Left lung (tissue), 10 donors: Measurements from ENCODE around the gene PRR9. TPM values are rescaled to one million over a fixed set of nuclear protein-coding genes. Genes with fewer than 3 reads are reported as not detected.

Experiments used
- ATAC-seq: fragments of 200-7000 bp; cut with Tn5 transposase; one replicate; pipeline ENCODE4 v1.9.1; 2020; ENCODE audit warnings: moderate library complexity
- DNase-seq, 4 donors: peaks; one replicate each; pipeline ENCODE4 v3.0.0-alpha.2; 2013 to 2020
- H3K27ac ChIP-seq, 2 donors: fragments of 200-600 bp; sonication (generic) in 1 of 2; one replicate each; pipeline versions ENCODE4 v1.5.0 to v1.8.0; 2020 to 2021
- H3K27me3 ChIP-seq, 2 donors: fragments of 200-600 bp; sonication (generic) in 1 of 2; one replicate each; pipeline versions ENCODE4 v1.5.0 to v1.8.0; 2020 to 2021
- H3K36me3 ChIP-seq, 2 donors: fragments of 200-600 bp; sonication (generic) in 1 of 2; one replicate each; pipeline versions ENCODE4 v1.5.0 to v1.8.0; 2020 to 2021
- H3K4me1 ChIP-seq, 2 donors: fragments of 200-600 bp; one replicate each; pipeline ENCODE4 v1.8.0; 2021
- H3K4me3 ChIP-seq, 2 donors: fragments of 200-600 bp; sonication (generic) in 1 of 2; one replicate each; pipeline versions ENCODE4 v1.5.0 to v1.8.0; 2020 to 2021; ENCODE audit warnings: mild to moderate bottlenecking in 1 of 2
- H3K9me3 ChIP-seq, 2 donors: fragments of 200-600 bp; sonication (generic) in 1 of 2; one replicate each; pipeline versions ENCODE4 v1.5.0 to v1.8.0; 2020 to 2021
- CTCF ChIP-seq, 2 donors: fragments of 200-600 bp; sonication (generic) in 1 of 2; IDR thresholded peaks; one replicate each; pipeline versions ENCODE4 v1.5.0 to v1.8.0; 2021; ENCODE audit warnings: antibody characterized with exemption in 2 of 2
- intact Hi-C, 2 donors: fragments of 100-400 bp; cut with DNase I; formaldehyde crosslinking; loops; one replicate each; pipeline versions ENCODE4 v1.11.2 to v1.14.2; 2022
- polyA plus RNA-seq, 6 donors: library from polyadenylated mRNA; unstranded; fragments of 120-200 nt; gene quantifications; one replicate each; pipeline ENCODE4 v1.2.1, GENCODE V29; 2013; ENCODE audit not compliant: insufficient read length in 6 of 6
- total RNA-seq, 2 donors: library from RNA; stranded (reverse); fragmentation: NEBNext Ultra II Directional; extraction: Animal tissue kit (Norgen Biotek cat#: 25700); gene quantifications; one replicate each; pipeline ENCODE4 v1.2.1, GENCODE V29; 2021
- donor health status: DM: no; HTN: yes; CAD: no.
- donor health status: DM: no; HTN: no; CAD: no.

PRR9 gene
- total and polyA plus RNA-seq, 8 donors, result not detected

GRCh38 chr1:153190373-153190772, 27.0 kb upstream of the PRR9 start:
- no peak for ATAC-seq
- H3K4me1 ChIP-seq, result no peaks in the 10 kb centered on the region
- no peak for TF ChIP-seq CTCF (IDR thresholded peaks at IDR 0.05)
- intact Hi-C loops, result no loop called here
- no peak overlapping the region for H3K27ac ChIP-seq
- peaks cover 0 to 33% of the 10 kb centered on the region in 2 donors for H3K27me3 ChIP-seq
- DNase-seq, result no peak
- no peaks in the 10 kb centered on the region for H3K36me3 ChIP-seq
- H3K4me3 ChIP-seq, result no peak overlapping the region
- peaks cover 0 to 8% of the 10 kb centered on the region in 2 donors for H3K9me3 ChIP-seq

- Histone ChIP-seq H3K27ac (no peak overlapping the region), H3K4me3 (no peak overlapping the region), H3K27me3 (peaks cover 0 to 38% of the 10 kb centered on the region in 2 donors), H3K9me3 (no peaks in the 10 kb centered on the region), H3K4me1 (no peaks in the 10 kb centered on the region), H3K36me3 (no peaks in the 10 kb centered on the region)
- TF ChIP-seq CTCF (IDR thresholded peaks at IDR 0.05), result no peak
- peak in 1 of 4 donors; percentile 1 for DNase-seq
- ATAC-seq, result peak; percentile 38
- intact Hi-C loops, result no loop called here
Observed at GRCh38 chr1:153192697-153193096, 24.7 kb upstream of the PRR9 start.

- H3K36me3 ChIP-seq, result no peaks in the 10 kb centered on the region
- TF ChIP-seq CTCF (IDR thresholded peaks at IDR 0.05), result no peak
- intact Hi-C loops, result no loop called here
- peaks cover 0 to 49% of the 10 kb centered on the region in 2 donors for H3K27me3 ChIP-seq
- no peaks in the 10 kb centered on the region for H3K4me1 ChIP-seq
- no peak overlapping the region for H3K27ac ChIP-seq
- H3K9me3 ChIP-seq, result no peaks in the 10 kb centered on the region
- DNase-seq, result no peak
- no peak overlapping the region for H3K4me3 ChIP-seq
- no peak for ATAC-seq
Observed at GRCh38 chr1:153194331-153195050, 22.9 kb upstream of the PRR9 start.

GRCh38 chr1:153195216-153195615, 22.2 kb upstream of the PRR9 start:
- peaks cover 0 to 49% of the 10 kb centered on the region in 2 donors for H3K27me3 ChIP-seq
- H3K27ac ChIP-seq, result no peak overlapping the region
- no peaks in the 10 kb centered on the region for H3K9me3 ChIP-seq
- ATAC-seq (no peak), DNase-seq (no peak)
- no peaks in the 10 kb centered on the region for H3K4me1 ChIP-seq
- intact Hi-C loops, result no loop called here
- no peak overlapping the region for H3K4me3 ChIP-seq
- H3K36me3 ChIP-seq, result no peaks in the 10 kb centered on the region
- TF ChIP-seq CTCF (IDR thresholded peaks at IDR 0.05), result no peak

- H3K27ac ChIP-seq, result no peak overlapping the region
- DNase-seq, result no peak
- H3K27me3 ChIP-seq, result peaks cover 0 to 24% of the 10 kb centered on the region in 2 donors
- no peaks in the 10 kb centered on the region for H3K9me3 ChIP-seq
- intact Hi-C loops, result no loop called here
- no peak for ATAC-seq
- TF ChIP-seq CTCF (IDR thresholded peaks at IDR 0.05), result no peak
- H3K4me3 ChIP-seq, result no peak overlapping the region
- H3K36me3 ChIP-seq, result no peaks in the 10 kb centered on the region
- H3K4me1 ChIP-seq, result no peaks in the 10 kb centered on the region
Observed at GRCh38 chr1:153202006-153202405, 15.4 kb upstream of the PRR9 start.
